ENCODE measurements around the gene SUPT16H. TPM values are rescaled to one million over a fixed set of nuclear protein-coding genes. Genes with fewer than 3 reads are reported as not detected.

Gene SUPT16H
- total and polyA plus RNA-seq, 2 donors (not counting 1 experiment from before 2014, with no cell fraction given): 28.3 to 78.3 TPM

- POLR2A ChIA-PET: no interaction called here
- no peak for DNase-seq
- intact Hi-C loops (cut with micrococcal nuclease): no loop called here
- H3K9me3 ChIP-seq (ENCODE audit: control extremely low read depth in 1 of 3, control insufficient read depth in 2 of 3, insufficient read depth in 1 of 3, low read length in 2 of 3): no peaks in the 10 kb centered on the region
- H3K27me3 ChIP-seq (replicated peaks in 1 of 4; ENCODE audit: control extremely low read depth in 1 of 4, control insufficient read depth in 3 of 4, insufficient read depth in 4 of 4, low read length in 3 of 4): no peaks in the 10 kb centered on the region
- Mint-ChIP-seq H3K27ac (no peak overlapping the region), H3K27me3 (no peaks in the 10 kb centered on the region), H3K9me3 (ENCODE audit: insufficient read depth) (no peaks in the 10 kb centered on the region), H3K4me3 (no peak overlapping the region), H3K4me1 (no peaks in the 10 kb centered on the region)
- H2AFZ ChIP-seq (ENCODE audit: insufficient read depth, low read depth, low read length, poor library complexity, severe bottlenecking): no peak overlapping the region
- H4K20me1 ChIP-seq (ENCODE audit: control insufficient read depth, insufficient read depth, low read length, poor library complexity, severe bottlenecking): no peaks in the 10 kb centered on the region
- no peaks in the 10 kb centered on the region for H3K79me2 ChIP-seq (ENCODE audit: control insufficient read depth, insufficient read depth, low read length)
- CTCF ChIA-PET: interaction anchor here (1.0 kb wide), 1 partner anchor 10 kb away, joined by 3 read pairs; no protein-coding TSS in a partner anchor
- no peak overlapping the region for H3K4me2 ChIP-seq (replicated peaks; ENCODE audit: low read depth, low read length, poor library complexity, severe bottlenecking)
- H3K9ac ChIP-seq (ENCODE audit: low read length): no peak overlapping the region
- no peak overlapping the region for H3K27ac ChIP-seq (ENCODE audit: low read length in 2 of 2)
- no peak for ATAC-seq (ENCODE audit: low read depth)
- no peak overlapping the region for H3K4me3 ChIP-seq (ENCODE audit: control extremely low read depth in 1 of 5, extremely low read depth in 1 of 5, insufficient read depth in 1 of 5, low read depth in 2 of 5, low read length in 4 of 5)
- no peaks in the 10 kb centered on the region for H3K4me1 ChIP-seq (ENCODE audit: control insufficient read depth in 2 of 2, insufficient read depth in 2 of 2, low read length in 2 of 2)
- TF ChIP-seq EZH2 (IDR thresholded peaks at IDR 0.05; ENCODE audit: borderline replicate concordance, insufficient read depth, low read depth, low read length, poor library complexity, severe bottlenecking) (no peak), CTCF (IDR thresholded peaks at IDR 0.05) (no peak)
- peaks cover 22 to 92% of the 10 kb centered on the region in 2 experiments for H3K36me3 ChIP-seq (replicated peaks in 1 of 2; ENCODE audit: control extremely low read depth in 1 of 2, control insufficient read depth in 1 of 2, extremely low read depth in 1 of 2, insufficient read depth in 2 of 2, low read length in 1 of 2)
Measured at GRCh38 chr14:21406213-21406612, 22.4 kb upstream of the SUPT16H start.

- Histone ChIP-seq H4K20me1 (ENCODE audit: control insufficient read depth, insufficient read depth, low read length, poor library complexity, severe bottlenecking) (no peaks in the 10 kb centered on the region), H3K36me3 (replicated peaks in 1 of 2; ENCODE audit: control extremely low read depth in 1 of 2, control insufficient read depth in 1 of 2, extremely low read depth in 1 of 2, insufficient read depth in 2 of 2, low read length in 1 of 2) (peaks cover 24 to 92% of the 10 kb centered on the region in 2 experiments), H2AFZ (ENCODE audit: insufficient read depth, low read depth, low read length, poor library complexity, severe bottlenecking) (no peak overlapping the region), H3K9ac (ENCODE audit: low read length) (no peak overlapping the region), H3K27me3 (replicated peaks in 1 of 4; ENCODE audit: control extremely low read depth in 1 of 4, control insufficient read depth in 3 of 4, insufficient read depth in 4 of 4, low read length in 3 of 4) (no peaks in the 10 kb centered on the region), H3K4me1 (ENCODE audit: control insufficient read depth in 2 of 2, insufficient read depth in 2 of 2, low read length in 2 of 2) (no peaks in the 10 kb centered on the region), H3K27ac (ENCODE audit: low read length in 2 of 2) (no peak overlapping the region), H3K4me3 (ENCODE audit: control extremely low read depth in 1 of 5, extremely low read depth in 1 of 5, insufficient read depth in 1 of 5, low read depth in 2 of 5, low read length in 4 of 5) (no peak overlapping the region), H3K79me2 (ENCODE audit: control insufficient read depth, insufficient read depth, low read length) (no peaks in the 10 kb centered on the region), H3K9me3 (ENCODE audit: control extremely low read depth in 1 of 3, control insufficient read depth in 2 of 3, insufficient read depth in 1 of 3, low read length in 2 of 3) (no peaks in the 10 kb centered on the region), H3K4me2 (replicated peaks; ENCODE audit: low read depth, low read length, poor library complexity, severe bottlenecking) (no peak overlapping the region)
- DNase-seq: no peak
- TF ChIP-seq EZH2 (IDR thresholded peaks at IDR 0.05; ENCODE audit: borderline replicate concordance, insufficient read depth, low read depth, low read length, poor library complexity, severe bottlenecking): no peak
- TF ChIP-seq CTCF (IDR thresholded peaks at IDR 0.05): no peak
- no peaks in the 10 kb centered on the region for H3K9me3 Mint-ChIP-seq (ENCODE audit: insufficient read depth)
- intact Hi-C loops (cut with micrococcal nuclease): no loop called here
- ChIA-PET CTCF (no interaction called here), POLR2A (no interaction called here)
- H3K27me3 Mint-ChIP-seq: no peaks in the 10 kb centered on the region
- no peak overlapping the region for H3K4me3 Mint-ChIP-seq
- WGBS (ENCODE audit: insufficient coverage): no CpG with 5 or more reads among the region's 3 CpGs
- no peaks in the 10 kb centered on the region for H3K4me1 Mint-ChIP-seq
- no peak for ATAC-seq (ENCODE audit: low read depth)
- H3K27ac Mint-ChIP-seq: no peak overlapping the region
Measured at GRCh38 chr14:21405097-21405496, 21.3 kb upstream of the SUPT16H start.
